OCI-LY1 (cell line): ENCODE measurements around the gene ELMOD2.

Experiments used
- EZH2 ChIP-seq: fragments of 200-600 bp; sonication (generic), shearing (Covaris generic); IDR thresholded peaks from 2 replicates; pipeline ENCODE4 v1.8.0; 2017; ENCODE audit warnings: borderline replicate concordance, mixed run types, mild to moderate bottlenecking, antibody characterized with exemption, low read length, moderate library complexity, mixed read lengths
- TF ChIP-seq, protein P1 (sequence below): fragments of 200-600 bp; sonication (generic), shearing (Covaris generic); IDR thresholded peaks from 2 replicates; pipeline ENCODE4 v1.5.1; 2017; ENCODE audit warnings: mild to moderate bottlenecking, antibody characterized with exemption, low read length, moderate library complexity, mixed read lengths

- TF ChIP-seq, protein P1, sequence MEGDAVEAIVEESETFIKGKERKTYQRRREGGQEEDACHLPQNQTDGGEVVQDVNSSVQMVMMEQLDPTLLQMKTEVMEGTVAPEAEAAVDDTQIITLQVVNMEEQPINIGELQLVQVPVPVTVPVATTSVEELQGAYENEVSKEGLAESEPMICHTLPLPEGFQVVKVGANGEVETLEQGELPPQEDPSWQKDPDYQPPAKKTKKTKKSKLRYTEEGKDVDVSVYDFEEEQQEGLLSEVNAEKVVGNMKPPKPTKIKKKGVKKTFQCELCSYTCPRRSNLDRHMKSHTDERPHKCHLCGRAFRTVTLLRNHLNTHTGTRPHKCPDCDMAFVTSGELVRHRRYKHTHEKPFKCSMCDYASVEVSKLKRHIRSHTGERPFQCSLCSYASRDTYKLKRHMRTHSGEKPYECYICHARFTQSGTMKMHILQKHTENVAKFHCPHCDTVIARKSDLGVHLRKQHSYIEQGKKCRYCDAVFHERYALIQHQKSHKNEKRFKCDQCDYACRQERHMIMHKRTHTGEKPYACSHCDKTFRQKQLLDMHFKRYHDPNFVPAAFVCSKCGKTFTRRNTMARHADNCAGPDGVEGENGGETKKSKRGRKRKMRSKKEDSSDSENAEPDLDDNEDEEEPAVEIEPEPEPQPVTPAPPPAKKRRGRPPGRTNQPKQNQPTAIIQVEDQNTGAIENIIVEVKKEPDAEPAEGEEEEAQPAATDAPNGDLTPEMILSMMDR = no peak
- no peak for TF ChIP-seq EZH2
Observed at GRCh38 chr4:140579278-140579677, 55.3 kb downstream of the ELMOD2 start.
